C4-2B (cell line): ENCODE results near the gene RPL27A.

ENCODE experiments used
- H3K27ac ChIP-seq: fragments of 450-650 bp; 2 replicates; pipeline ENCODE4 v1.5.1; 2017
- CTCF ChIP-seq: fragments of 450-650 bp; conservative IDR thresholded peaks from 2 replicates; pipeline ENCODE4 v1.5.1; 2017; ENCODE audit warnings: mild to moderate bottlenecking
- ZFX ChIP-seq: fragments of 450-650 bp; IDR thresholded peaks from 2 replicates; pipeline ENCODE4 v1.6.1; 2017

RPL27A gene

GRCh38 chr11:8692417-8692816, 9.8 kb downstream of the RPL27A start:
- TF ChIP-seq CTCF (no peak), ZFX (no peak)
- H3K27ac ChIP-seq = no peak overlapping the region

- no peak for TF ChIP-seq CTCF
- no peak for TF ChIP-seq ZFX
- H3K27ac ChIP-seq = no peak overlapping the region
Measured at GRCh38 chr11:8693010-8693551, 10.5 kb downstream of the RPL27A start.

- no peak overlapping the region for H3K27ac ChIP-seq
- TF ChIP-seq CTCF (no peak), ZFX (no peak)
Measured at GRCh38 chr11:8693555-8693954, 11.0 kb downstream of the RPL27A start.

- TF ChIP-seq ZFX = no peak
- no peak for TF ChIP-seq CTCF
- no peak overlapping the region for H3K27ac ChIP-seq
Measured at GRCh38 chr11:8694137-8694536, 11.5 kb downstream of the RPL27A start.

- H3K27ac ChIP-seq = no peak overlapping the region
- TF ChIP-seq CTCF (no peak), ZFX (no peak)
Measured at GRCh38 chr11:8697054-8697453, 14.5 kb downstream of the RPL27A start.

GRCh38 chr11:8698379-8698851, 15.8 kb downstream of the RPL27A start:
- H3K27ac ChIP-seq = no peak overlapping the region
- TF ChIP-seq CTCF = no peak
- no peak for TF ChIP-seq ZFX

GRCh38 chr11:8698917-8699441, 16.4 kb downstream of the RPL27A start:
- TF ChIP-seq ZFX = no peak
- no peak for TF ChIP-seq CTCF
- H3K27ac ChIP-seq = no peak overlapping the region
